H9 (cell line): ENCODE measurements around the gene HIC1. TPM values are rescaled to one million over a fixed set of nuclear protein-coding genes. Genes with fewer than 3 reads are reported as not detected.

Source experiments
- DNase-seq: peaks from one replicate; pipeline ENCODE4 v3.0.0-alpha.2; 2017
- H2AFZ ChIP-seq: one replicate; pipeline ENCODE4 v1.6.1; 2013; ENCODE audit warnings: mild to moderate bottlenecking, low read length, control low read depth, moderate library complexity
- H2AK5ac ChIP-seq: 2 replicates; pipeline ENCODE4 v1.6.1; 2013; ENCODE audit warnings: low read length, control low read depth, mixed read lengths; ENCODE audit not compliant: insufficient read length
- H2BK120ac ChIP-seq: one replicate; pipeline ENCODE4 v1.6.1; 2013; ENCODE audit warnings: low read depth, mild to moderate bottlenecking, low read length, control low read depth, inconsistent platforms; ENCODE audit not compliant: poor library complexity, severe bottlenecking
- H2BK12ac ChIP-seq: 2 replicates; pipeline ENCODE4 v1.6.1; 2013; ENCODE audit warnings: low read length, control low read depth, mixed read lengths, low read depth; ENCODE audit not compliant: insufficient read length
- H2BK15ac ChIP-seq: 2 replicates; pipeline ENCODE4 v1.6.1; 2013; ENCODE audit warnings: low read depth, low read length, control low read depth
- H2BK20ac ChIP-seq: one replicate; pipeline ENCODE4 v1.6.1; 2013; ENCODE audit warnings: low read depth, mild to moderate bottlenecking, low read length, control low read depth, inconsistent platforms; ENCODE audit not compliant: poor library complexity, severe bottlenecking
- H2BK5ac ChIP-seq: 2 replicates; pipeline ENCODE4 v1.6.1; 2013; ENCODE audit warnings: low read length, control low read depth, mixed read lengths; ENCODE audit not compliant: insufficient read length
- H3K14ac ChIP-seq: 2 replicates; pipeline ENCODE4 v1.6.1; 2013; ENCODE audit warnings: low read length, control low read depth; ENCODE audit not compliant: insufficient read depth
- H3K18ac ChIP-seq: 2 replicates; pipeline ENCODE4 v1.6.1; 2013; ENCODE audit warnings: low read depth, mild to moderate bottlenecking, mixed read lengths, low read length, control low read depth; ENCODE audit not compliant: insufficient read length
- H3K23ac ChIP-seq: 2 replicates; pipeline ENCODE4 v1.6.1; 2013; ENCODE audit warnings: low read length, control low read depth, mixed read lengths, low read depth; ENCODE audit not compliant: insufficient read length
- H3K23me2 ChIP-seq: 2 replicates; pipeline ENCODE4 v1.6.1; 2013; ENCODE audit warnings: low read depth, mild to moderate bottlenecking, mixed read lengths, low read length, control low read depth; ENCODE audit not compliant: insufficient read length, poor library complexity, severe bottlenecking
- H3K27ac ChIP-seq: 2 replicates; pipeline ENCODE4 v1.5.1; 2013; ENCODE audit warnings: low read length, control low read depth, mixed read lengths, low read depth; ENCODE audit not compliant: insufficient read length
- H3K27me3 ChIP-seq: 2 replicates; pipeline ENCODE4 v1.6.1; 2013; ENCODE audit warnings: low read length, control low read depth, inconsistent platforms; ENCODE audit not compliant: insufficient read depth
- H3K4ac ChIP-seq: 2 replicates; pipeline ENCODE4 v1.6.1; 2013; ENCODE audit warnings: low read depth, mild to moderate bottlenecking, control low read depth, inconsistent platforms, low read length, moderate library complexity
- H3K4me1 ChIP-seq: 2 replicates; pipeline ENCODE4 v1.6.1; 2013; ENCODE audit warnings: low read length, control low read depth, inconsistent platforms; ENCODE audit not compliant: insufficient read depth
- H3K4me2 ChIP-seq: 2 replicates; pipeline ENCODE4 v1.6.1; 2013; ENCODE audit warnings: low read length, control low read depth, mixed read lengths; ENCODE audit not compliant: insufficient read length, insufficient read depth
- H3K56ac ChIP-seq: 2 replicates; pipeline ENCODE4 v1.6.1; 2013; ENCODE audit warnings: low read depth, mild to moderate bottlenecking, mixed read lengths, low read length, control low read depth; ENCODE audit not compliant: insufficient read length
- H3K79me1 ChIP-seq: 2 replicates; pipeline ENCODE4 v1.6.1; 2013; ENCODE audit warnings: low read depth, mild to moderate bottlenecking, moderate library complexity, low read length, control low read depth, inconsistent platforms; ENCODE audit not compliant: insufficient read depth, poor library complexity, severe bottlenecking
- H3K79me2 ChIP-seq: 2 replicates; pipeline ENCODE4 v1.6.1; 2013; ENCODE audit warnings: low read length, control low read depth, inconsistent platforms; ENCODE audit not compliant: insufficient read depth
- H3K9ac ChIP-seq: 2 replicates; pipeline ENCODE4 v1.6.1; 2013; ENCODE audit warnings: low read length, control low read depth, mixed read lengths; ENCODE audit not compliant: insufficient read length; ENCODE audit errors: extremely low read depth
- H3K9me3 ChIP-seq: one replicate; pipeline ENCODE4 v1.6.1; 2013; ENCODE audit warnings: low read depth, low read length, inconsistent platforms; ENCODE audit not compliant: control insufficient read depth
- H3T11ph ChIP-seq: one replicate; pipeline ENCODE4 v1.6.1; 2013; ENCODE audit warnings: mild to moderate bottlenecking, low read length, control low read depth, inconsistent platforms
- H4K20me1 ChIP-seq: one replicate; pipeline ENCODE4 v1.6.1; 2013; ENCODE audit not compliant: control insufficient read depth, insufficient read length, insufficient read depth
- H4K5ac ChIP-seq: 2 replicates; pipeline ENCODE4 v1.6.1; 2013; ENCODE audit warnings: low read depth, mild to moderate bottlenecking, mixed read lengths, low read length, control low read depth; ENCODE audit not compliant: insufficient read length
- H4K8ac ChIP-seq: replicated peaks from 2 replicates; pipeline ENCODE4 v1.6.1; 2013; ENCODE audit warnings: low read length, control low read depth, mixed read lengths, low read depth; ENCODE audit not compliant: insufficient read length
- H4K91ac ChIP-seq: 2 replicates; pipeline ENCODE4 v1.6.1; 2013; ENCODE audit warnings: low read depth, mild to moderate bottlenecking, moderate library complexity, mixed read lengths, low read length, control low read depth; ENCODE audit not compliant: insufficient read length
- H3K27ac Mint-ChIP-seq, 3 experiments: 2 replicates in 2 of 3; 3 replicates in 1 of 3; pipeline ENCODE4 v1.8.0; 2020 to 2021; ENCODE audit warnings: mixed read lengths in 3 of 3, mild to moderate bottlenecking in 1 of 3, moderate library complexity in 1 of 3
- H3K27me3 Mint-ChIP-seq: 2 replicates; pipeline ENCODE4 v1.8.0; 2021; ENCODE audit warnings: low read depth, mild to moderate bottlenecking, moderate library complexity, mixed read lengths
- H3K36me3 Mint-ChIP-seq, 3 experiments: 2 replicates in 2 of 3; 3 replicates in 1 of 3; pipeline ENCODE4 v1.8.0; 2020 to 2021; ENCODE audit warnings: low read depth in 3 of 3, mixed read lengths in 3 of 3; ENCODE audit not compliant: insufficient read depth in 1 of 3
- H3K4me1 Mint-ChIP-seq, 2 experiments: 2 replicates each; pipeline ENCODE4 v1.8.0; 2020; ENCODE audit warnings: mixed read lengths in 2 of 2
- H3K4me3 Mint-ChIP-seq, 2 experiments: 2 replicates in 1 of 2; 3 replicates in 1 of 2; pipeline ENCODE4 v1.8.0; 2020 to 2021; ENCODE audit warnings: mild to moderate bottlenecking in 2 of 2, mixed read lengths in 2 of 2, moderate library complexity in 1 of 2
- H3K9me3 Mint-ChIP-seq, 2 experiments: 2 replicates in 1 of 2; 3 replicates in 1 of 2; pipeline ENCODE4 v1.8.0; 2020; ENCODE audit warnings: mild to moderate bottlenecking in 2 of 2, mixed read lengths in 2 of 2, moderate library complexity in 1 of 2
- CTCF ChIP-seq: fragments of 200-600 bp; sonication (generic); conservative IDR thresholded peaks from 3 replicates; pipeline ENCODE4 v1.8.0; 2021; ENCODE audit warnings: antibody characterized with exemption, mild to moderate bottlenecking
- WGBS: extraction: QIAGEN DNeasy Blood & Tissue Kit; methylation state at CpG from one replicate; pipeline ENCODE4 v1.1.7; 2013; ENCODE audit warnings: missing lambda C conversion rate, low lambda C conversion rate, mixed read lengths; ENCODE audit not compliant: insufficient read length; ENCODE audit errors: extremely low coverage; 5-methylcytosine and 5-hydroxymethylcytosine counted together
- total RNA-seq: library from RNA; stranded (reverse); gene quantifications from 2 replicates; pipeline ENCODE4 v1.2.1, GENCODE V29; 2021

HIC1 gene
- total RNA-seq, 1 experiment from 2014 or later: 1.8 TPM

GRCh38 chr17:2085648-2085949 lies 30.7 kb downstream of the HIC1 start:
- H3K79me2 ChIP-seq: no peaks in the 10 kb centered on the region
- Mint-ChIP-seq H3K36me3 (peaks cover 0 to 22% (median 10%) of the 10 kb centered on the region in 3 experiments; a peak in 4 of 7 replicates), H3K9me3 (no peaks in the 10 kb centered on the region), H3K4me3 (no peak overlapping the region), H3K27ac (peak overlapping the region in 1 of 3 experiments; percentile 16; a peak in 1 of 7 replicates), H3K4me1 (peaks cover 15 to 17% of the 10 kb centered on the region in 2 experiments), H3K27me3 (no peaks in the 10 kb centered on the region; the same call in 1 of the 2 replicates)
- H3K9ac ChIP-seq: no peak overlapping the region
- H3K23me2 ChIP-seq: no peaks in the 10 kb centered on the region
- H2BK5ac ChIP-seq: no peak overlapping the region
- H3K14ac ChIP-seq: no peak overlapping the region
- no peak for DNase-seq
- H2BK15ac ChIP-seq: no peak overlapping the region
- no peak overlapping the region for H4K8ac ChIP-seq
- H3T11ph ChIP-seq: no peak overlapping the region
- no peak overlapping the region for H3K18ac ChIP-seq
- no peak overlapping the region for H2AK5ac ChIP-seq
- H3K56ac ChIP-seq: no peak overlapping the region
- no peaks in the 10 kb centered on the region for H3K79me1 ChIP-seq
- no peaks in the 10 kb centered on the region for H3K4me1 ChIP-seq
- no peaks in the 10 kb centered on the region for H3K9me3 ChIP-seq
- H3K23ac ChIP-seq: no peak overlapping the region
- H4K20me1 ChIP-seq: no peaks in the 10 kb centered on the region
- no peak overlapping the region for H3K4me2 ChIP-seq
- H2AFZ ChIP-seq: no peak overlapping the region
- H3K27me3 ChIP-seq: no peaks in the 10 kb centered on the region
- H2BK120ac ChIP-seq: no peak overlapping the region
- H4K91ac ChIP-seq: no peak overlapping the region
- H4K5ac ChIP-seq: no peak overlapping the region
- no CpG with 5 or more reads among the region's 5 CpGs for WGBS
- H3K27ac ChIP-seq: no peak overlapping the region
- no peak overlapping the region for H2BK12ac ChIP-seq
- no peak overlapping the region for H3K4ac ChIP-seq
- H2BK20ac ChIP-seq: no peak overlapping the region
- TF ChIP-seq CTCF: no peak
